A549 (cell line): ENCODE results near the gene RAB27A. TPM values are rescaled to one million over a fixed set of nuclear protein-coding genes. Genes with fewer than 3 reads are reported as not detected.

Experiments
- ATAC-seq, 2 experiments: fragments of 200-7000 bp in 1 of 2; fragments of >200 bp in 1 of 2; cut with Nextera tagmentation in 1 of 2; cut with Tn5 transposase in 1 of 2; 3 replicates each; pipeline versions ENCODE4 v1.8.0 to v1.9.1; 2018 to 2020; ENCODE audit warnings: mild to moderate bottlenecking in 1 of 2, moderate library complexity in 1 of 2
- CTCF ChIA-PET: fragments of 300-600 bp; sonication (Branson Sonifier 250); formaldehyde crosslinking; extraction: SDS; loops from one replicate; lab custom pipeline; 2021; ENCODE audit warnings: antibody characterized with exemption, inconsistent platforms; lab: Yijun Ruan, JAX
- POLR2A ChIA-PET: fragments of 350-600 bp; formaldehyde crosslinking; extraction: SDS; loops from one replicate; lab custom pipeline; 2021; ENCODE audit warnings: antibody characterized with exemption, inconsistent platforms; lab: Yijun Ruan, JAX
- DNase-seq, 2 experiments: peaks; one replicate each; pipeline versions ENCODE4 v3.0.0 to v3.0.0-alpha.2; 2011 to 2016; ENCODE audit warnings: low read depth in 1 of 2, low spot score in 1 of 2
- FAIRE-seq: peaks from 2 replicates; lab custom pipeline; 2011; peaks lifted over from hg19 to GRCh38; lab: Jason Lieb, UNC
- H3K27ac ChIP-seq, 2 experiments: fragments of >200 bp; sonication (Bioruptor Twin); formaldehyde crosslinking; 3 replicates each; pipeline ENCODE4 v1.5.1; 2016 to 2017
- H3K4me1 ChIP-seq: fragments of >200 bp; sonication (Bioruptor Twin); formaldehyde crosslinking; 3 replicates; pipeline ENCODE4 v1.6.1; 2016
- H3K4me2 ChIP-seq: fragments of >200 bp; sonication (Bioruptor Twin); formaldehyde crosslinking; 3 replicates; pipeline ENCODE4 v1.6.1; 2016
- H3K4me3 ChIP-seq: fragments of >200 bp; sonication (Bioruptor Twin); formaldehyde crosslinking; 3 replicates; pipeline ENCODE4 v1.5.1; 2016
- H3K9me3 ChIP-seq: fragments of >200 bp; sonication (Bioruptor Twin); formaldehyde crosslinking; 3 replicates; pipeline ENCODE4 v1.6.1; 2016
- ATOH8 ChIP-seq: fragments of 250-450 bp; sonication (Bioruptor Pico); IDR thresholded peaks from 2 replicates; pipeline ENCODE4 v1.5.0; 2020; ENCODE audit warnings: low read depth, mild to moderate bottlenecking, moderate library complexity
- CHD4 ChIP-seq: fragments of 200-600 bp; sonication (generic); IDR thresholded peaks from 2 replicates; pipeline ENCODE4 v1.6.1; 2016; ENCODE audit warnings: antibody characterized with exemption, mild to moderate bottlenecking, borderline replicate concordance
- E2F6 ChIP-seq: IDR thresholded peaks from 2 replicates; pipeline ENCODE4 v1.6.1; 2012; ENCODE audit warnings: low read depth, borderline replicate concordance
- EHMT2 ChIP-seq: fragments of 200-600 bp; sonication (generic); IDR thresholded peaks from 2 replicates; pipeline ENCODE4 v1.6.1; 2016; ENCODE audit warnings: antibody characterized with exemption, low read depth, mild to moderate bottlenecking, moderate library complexity
- ESRRA ChIP-seq: fragments of 150-350 bp; IDR thresholded peaks from 2 replicates; pipeline ENCODE4 v1.6.1; 2014; ENCODE audit warnings: mild to moderate bottlenecking, low read length, borderline replicate concordance
- FOSL2 ChIP-seq, 2 experiments: fragments of 450-650 bp in 1 of 2; fragments of >200 bp in 1 of 2; sonication (Bioruptor Twin) in 1 of 2; formaldehyde crosslinking; IDR thresholded peaks; 2 replicates each; pipeline versions ENCODE4 v1.5.0 to v1.6.1; 2016 to 2020; ENCODE audit warnings: mild to moderate bottlenecking in 1 of 2, moderate library complexity in 1 of 2
- FOXS1 ChIP-seq: fragments of 250-450 bp; sonication (Bioruptor Pico); IDR thresholded peaks from 2 replicates; pipeline ENCODE4 v1.5.0; 2020; ENCODE audit warnings: mild to moderate bottlenecking, moderate library complexity
- GATA3 ChIP-seq: IDR thresholded peaks from 2 replicates; pipeline ENCODE4 v1.6.1; 2012; ENCODE audit warnings: borderline replicate concordance
- HOXB13 ChIP-seq: fragments of 250-450 bp; sonication (Bioruptor Pico); IDR thresholded peaks from 2 replicates; pipeline ENCODE4 v1.5.0; 2020; ENCODE audit warnings: low read depth, mild to moderate bottlenecking, moderate library complexity
- HOXB5 ChIP-seq: fragments of 250-450 bp; sonication (Bioruptor Pico); IDR thresholded peaks from 2 replicates; pipeline ENCODE4 v1.5.0; 2020; ENCODE audit warnings: mild to moderate bottlenecking, moderate library complexity
- JUNB ChIP-seq: fragments of >200 bp; sonication (Bioruptor Twin); formaldehyde crosslinking; IDR thresholded peaks from 2 replicates; pipeline ENCODE4 v1.6.1; 2016
- KDM1A ChIP-seq: fragments of 200-600 bp; sonication (generic); IDR thresholded peaks from 2 replicates; pipeline ENCODE4 v1.6.1; 2016; ENCODE audit warnings: low read depth, mild to moderate bottlenecking
- KDM5A ChIP-seq: fragments of 200-600 bp; sonication (generic); IDR thresholded peaks from 2 replicates; pipeline ENCODE4 v1.6.1; 2016; ENCODE audit warnings: antibody characterized with exemption, mild to moderate bottlenecking
- MYC ChIP-seq: IDR thresholded peaks from 2 replicates; pipeline ENCODE4 v1.6.1; 2012; ENCODE audit warnings: mild to moderate bottlenecking, inconsistent platforms, low read length, improper control_type of control experiment, borderline replicate concordance
- NFE2L2 ChIP-seq: fragments of 150-350 bp; conservative IDR thresholded peaks from 2 replicates; pipeline ENCODE4 v1.6.1; 2014; ENCODE audit warnings: low read length
- POLR2A ChIP-seq: IDR thresholded peaks from 2 replicates; pipeline ENCODE4 v1.6.1; 2012; ENCODE audit warnings: mild to moderate bottlenecking, low read length
- RAD21 ChIP-seq, 2 experiments: fragments of >200 bp in 1 of 2; sonication (Bioruptor Twin) in 1 of 2; formaldehyde crosslinking in 1 of 2; IDR thresholded peaks in 1 of 2; conservative IDR thresholded peaks in 1 of 2; 2 replicates in 1 of 2; 3 replicates in 1 of 2; pipeline ENCODE4 v1.6.1; 2012 to 2018; ENCODE audit warnings: inconsistent platforms in 1 of 2
- RARB ChIP-seq: fragments of 250-450 bp; sonication (Bioruptor Pico); IDR thresholded peaks from 2 replicates; pipeline ENCODE4 v1.8.0; 2021; ENCODE audit warnings: mild to moderate bottlenecking, moderate library complexity
- RCOR1 ChIP-seq: fragments of 150-350 bp; IDR thresholded peaks from 2 replicates; pipeline ENCODE4 v1.6.1; 2014; ENCODE audit warnings: antibody characterized with exemption, low read length, low read depth
- SMC3 ChIP-seq: fragments of >200 bp; sonication (Bioruptor Twin); formaldehyde crosslinking; IDR thresholded peaks from 3 replicates; pipeline ENCODE4 v1.6.1; 2018; ENCODE audit warnings: inconsistent platforms
- SREBF2 ChIP-seq: fragments of 450-650 bp; IDR thresholded peaks from 2 replicates; pipeline ENCODE4 v1.6.1; 2014; ENCODE audit warnings: mild to moderate bottlenecking, moderate library complexity
- TFCP2L1 ChIP-seq: fragments of 250-450 bp; sonication (Bioruptor Pico); IDR thresholded peaks from 2 replicates; pipeline ENCODE4 v1.5.0; 2021; ENCODE audit warnings: mild to moderate bottlenecking
- ZSCAN20 ChIP-seq: fragments of 250-450 bp; sonication (Bioruptor Pico); IDR thresholded peaks from 2 replicates; pipeline ENCODE4 v1.8.0; 2022; ENCODE audit warnings: mild to moderate bottlenecking, moderate library complexity
- WGBS: methylation state at CpG from one replicate; pipeline ENCODE4 v1.1.6; 2017; ENCODE audit errors: missing lambda C conversion rate; 5-methylcytosine and 5-hydroxymethylcytosine counted together
- polyA plus RNA-seq, 4 experiments: library from polyadenylated mRNA; depleted of rRNA in 3 of 4; stranded (reverse); fragments of >200 nt; fragmentation: RNase III in 1 of 4; extraction: RNeasy Plus Mini Kit Qiagen cat#74134 plus additional on column Dnase treatment in 1 of 4; gene quantifications; 2 replicates in 3 of 4; 3 replicates in 1 of 4; pipeline ENCODE4 v1.2.3, GENCODE V29; 2011 to 2017
- TF ChIP-seq, protein P1 (sequence below): fragments of >200 bp; sonication (Bioruptor Twin); formaldehyde crosslinking; IDR thresholded peaks from 3 replicates; pipeline ENCODE4 v1.5.1; 2016
- TF ChIP-seq, protein P2 (sequence below): fragments of 250-450 bp; sonication (Bioruptor Pico); IDR thresholded peaks from 2 replicates; pipeline ENCODE4 v1.5.0; 2021; ENCODE audit warnings: mild to moderate bottlenecking, moderate library complexity, borderline replicate concordance
- TF ChIP-seq, protein P3 (sequence below): IDR thresholded peaks from 2 replicates; pipeline ENCODE4 v1.6.1; 2012

RAB27A gene
- polyA plus RNA-seq, 2 of the 4 experiments (the other 2 are of a cell fraction): 8.1 to 17.0 TPM

DNA sequence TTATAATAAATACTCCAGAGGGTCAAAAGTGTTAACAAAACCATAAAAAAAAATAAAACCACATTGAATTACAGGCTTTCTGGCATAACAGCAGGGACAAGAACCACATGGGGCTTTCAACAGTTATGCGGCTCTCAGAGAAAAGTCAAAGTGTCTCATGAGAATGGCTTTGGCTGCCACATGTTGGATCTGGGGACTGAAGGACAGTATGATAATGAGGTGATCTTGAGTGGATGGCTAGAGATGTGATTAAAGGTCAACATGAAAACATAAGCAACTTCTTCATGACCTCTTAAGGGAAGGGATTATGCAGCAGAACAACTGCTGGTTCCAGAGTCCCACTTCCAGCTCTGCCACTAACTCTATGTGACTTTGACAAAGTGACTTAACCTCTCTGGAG, 5.2 kb downstream of the RAB27A start (continued):
- no peak for TF ChIP-seq HOXB5 (CRISPR knock-in tag)
- TF ChIP-seq, protein P1, sequence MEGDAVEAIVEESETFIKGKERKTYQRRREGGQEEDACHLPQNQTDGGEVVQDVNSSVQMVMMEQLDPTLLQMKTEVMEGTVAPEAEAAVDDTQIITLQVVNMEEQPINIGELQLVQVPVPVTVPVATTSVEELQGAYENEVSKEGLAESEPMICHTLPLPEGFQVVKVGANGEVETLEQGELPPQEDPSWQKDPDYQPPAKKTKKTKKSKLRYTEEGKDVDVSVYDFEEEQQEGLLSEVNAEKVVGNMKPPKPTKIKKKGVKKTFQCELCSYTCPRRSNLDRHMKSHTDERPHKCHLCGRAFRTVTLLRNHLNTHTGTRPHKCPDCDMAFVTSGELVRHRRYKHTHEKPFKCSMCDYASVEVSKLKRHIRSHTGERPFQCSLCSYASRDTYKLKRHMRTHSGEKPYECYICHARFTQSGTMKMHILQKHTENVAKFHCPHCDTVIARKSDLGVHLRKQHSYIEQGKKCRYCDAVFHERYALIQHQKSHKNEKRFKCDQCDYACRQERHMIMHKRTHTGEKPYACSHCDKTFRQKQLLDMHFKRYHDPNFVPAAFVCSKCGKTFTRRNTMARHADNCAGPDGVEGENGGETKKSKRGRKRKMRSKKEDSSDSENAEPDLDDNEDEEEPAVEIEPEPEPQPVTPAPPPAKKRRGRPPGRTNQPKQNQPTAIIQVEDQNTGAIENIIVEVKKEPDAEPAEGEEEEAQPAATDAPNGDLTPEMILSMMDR: no peak
- TF ChIP-seq, protein P2, sequence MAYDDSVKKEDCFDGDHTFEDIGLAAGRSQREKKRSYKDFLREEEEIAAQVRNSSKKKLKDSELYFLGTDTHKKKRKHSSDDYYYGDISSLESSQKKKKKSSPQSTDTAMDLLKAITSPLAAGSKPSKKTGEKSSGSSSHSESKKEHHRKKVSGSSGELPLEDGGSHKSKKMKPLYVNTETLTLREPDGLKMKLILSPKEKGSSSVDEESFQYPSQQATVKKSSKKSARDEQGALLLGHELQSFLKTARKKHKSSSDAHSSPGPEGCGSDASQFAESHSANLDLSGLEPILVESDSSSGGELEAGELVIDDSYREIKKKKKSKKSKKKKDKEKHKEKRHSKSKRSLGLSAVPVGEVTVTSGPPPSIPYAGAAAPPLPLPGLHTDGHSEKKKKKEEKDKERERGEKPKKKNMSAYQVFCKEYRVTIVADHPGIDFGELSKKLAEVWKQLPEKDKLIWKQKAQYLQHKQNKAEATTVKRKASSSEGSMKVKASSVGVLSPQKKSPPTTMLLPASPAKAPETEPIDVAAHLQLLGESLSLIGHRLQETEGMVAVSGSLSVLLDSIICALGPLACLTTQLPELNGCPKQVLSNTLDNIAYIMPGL (CRISPR knock-in tag): no peak

DNA sequence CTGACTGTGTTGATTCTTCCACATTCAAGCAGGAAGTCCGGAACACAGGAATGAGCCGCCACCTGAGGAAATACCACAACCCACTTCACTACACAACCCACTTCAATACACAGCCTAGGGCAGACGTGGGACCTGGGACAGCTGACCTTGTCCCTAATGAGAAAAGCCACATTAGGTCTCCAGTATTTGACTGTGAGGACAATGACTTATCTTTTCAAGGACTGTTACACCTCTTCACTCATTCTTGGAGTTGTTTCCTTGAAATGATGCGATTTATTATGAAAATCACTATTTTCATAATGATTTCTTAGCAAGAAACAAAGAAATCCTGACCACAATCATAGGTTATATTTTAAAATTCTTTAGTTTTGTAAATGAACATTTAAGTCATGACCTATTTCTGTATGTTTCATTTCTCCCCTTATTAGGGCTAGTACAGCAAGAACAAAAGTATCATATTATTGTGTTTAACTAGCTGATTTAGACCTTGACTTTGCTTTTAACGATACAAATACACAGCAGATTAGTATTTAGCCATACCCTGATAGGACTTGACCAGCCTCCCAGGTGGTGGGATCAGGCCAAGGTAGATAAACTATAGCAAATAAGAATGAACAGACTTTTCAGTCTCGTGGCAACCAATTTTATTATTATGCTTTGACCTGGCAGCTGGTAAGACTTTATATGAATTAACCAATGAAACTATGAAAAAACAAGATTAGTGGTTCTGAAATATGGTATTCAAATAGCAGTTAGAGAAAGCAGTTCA, 6.0 kb downstream of the RAB27A start:
- ATAC-seq: no peak
- CTCF ChIA-PET: interaction anchor here (1.2 kb wide), 1 partner anchor 60 kb away, joined by 3 read pairs; no protein-coding TSS in a partner anchor
- TF ChIP-seq FOSL2 (IDR thresholded peaks at IDR 0.05): no peak
- TF ChIP-seq FOSL2 (CRISPR knock-in tag; IDR thresholded peaks at IDR 0.05): no peak
- TF ChIP-seq HOXB13: no peak
- TF ChIP-seq SREBF2: no peak
- TF ChIP-seq, protein P1: no peak
- TF ChIP-seq KDM5A: no peak
- TF ChIP-seq FOXS1 (CRISPR knock-in tag): no peak
- no peak for TF ChIP-seq KDM1A
- TF ChIP-seq, protein P3, sequence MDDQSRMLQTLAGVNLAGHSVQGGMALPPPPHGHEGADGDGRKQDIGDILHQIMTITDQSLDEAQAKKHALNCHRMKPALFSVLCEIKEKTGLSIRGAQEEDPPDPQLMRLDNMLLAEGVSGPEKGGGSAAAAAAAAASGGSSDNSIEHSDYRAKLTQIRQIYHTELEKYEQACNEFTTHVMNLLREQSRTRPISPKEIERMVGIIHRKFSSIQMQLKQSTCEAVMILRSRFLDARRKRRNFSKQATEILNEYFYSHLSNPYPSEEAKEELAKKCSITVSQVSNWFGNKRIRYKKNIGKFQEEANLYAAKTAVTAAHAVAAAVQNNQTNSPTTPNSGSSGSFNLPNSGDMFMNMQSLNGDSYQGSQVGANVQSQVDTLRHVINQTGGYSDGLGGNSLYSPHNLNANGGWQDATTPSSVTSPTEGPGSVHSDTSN: no peak
- no peak for TF ChIP-seq EHMT2
- no peak for TF ChIP-seq TFCP2L1
- no peak for TF ChIP-seq RCOR1
- no peak for TF ChIP-seq NFE2L2
- TF ChIP-seq POLR2A: no peak
- TF ChIP-seq, all 56 proteins: peak for 0
- no peak for DNase-seq
- Histone ChIP-seq H3K4me1 (peaks cover 13% of the 10 kb centered on the region), H3K4me3 (no peak overlapping the region), H3K9me3 (no peaks in the 10 kb centered on the region), H3K4me2 (no peak overlapping the region), H3K27ac (no peak overlapping the region)
- no peak for FAIRE-seq
- WGBS: 76% methylated on average over 6 of the region's 6 CpGs
- POLR2A ChIA-PET: no interaction called here

DNA sequence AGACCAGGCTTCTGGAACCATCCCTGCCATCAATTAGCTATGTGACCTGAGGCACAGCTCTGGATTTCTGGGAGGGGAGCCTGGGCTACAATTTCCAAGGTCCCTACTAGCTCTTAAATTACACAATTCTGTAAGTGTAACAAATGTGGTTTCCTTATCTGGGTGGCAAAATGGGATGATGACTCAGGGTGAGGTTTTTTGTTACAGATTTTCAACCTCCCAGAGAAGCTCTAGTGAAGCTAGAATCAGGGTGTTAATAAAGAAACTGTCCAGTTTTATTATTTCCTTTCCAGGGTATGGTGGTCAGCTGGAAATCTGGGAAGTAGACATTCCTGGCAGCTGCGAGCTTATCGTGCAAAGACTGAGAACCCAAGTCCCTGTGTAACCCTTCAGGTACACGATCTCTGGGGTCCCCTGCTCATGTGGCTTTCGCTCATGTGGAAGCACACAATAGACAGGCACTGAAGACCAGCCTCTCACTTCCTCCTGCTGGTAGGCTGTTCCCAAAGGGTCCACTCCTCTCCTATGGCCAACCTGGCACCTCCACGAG, 7.3 kb downstream of the RAB27A start:
- Histone ChIP-seq H3K4me3 (no peak overlapping the region), H3K9me3 (no peaks in the 10 kb centered on the region), H3K4me1 (peaks cover 13% of the 10 kb centered on the region), H3K4me2 (no peak overlapping the region), H3K27ac (no peak overlapping the region)
- ChIA-PET POLR2A (no interaction called here), CTCF (interaction anchor here (0.8 to 3.9 kb wide), 6 partner anchors 9 to 65 kb away, joined by 3 to 16 read pairs (median 3); no protein-coding TSS in a partner anchor)
- 91% methylated on average over 5 of the region's 5 CpGs for WGBS
- ATAC-seq (no peak), FAIRE-seq (no peak), DNase-seq (no peak)
- TF ChIP-seq SMC3 (no peak), KDM1A (no peak), CHD4 (no peak), ATOH8 (CRISPR knock-in tag) (no peak), GATA3 (no peak), E2F6 (no peak), RARB (no peak), ZSCAN20 (CRISPR knock-in tag) (no peak), ESRRA (no peak), RAD21 (conservative IDR thresholded peaks at IDR 0.05 in 1 of 2, IDR thresholded peaks at IDR 0.05 in 1 of 2) (no peak), MYC (no peak), JUNB (no peak)
